Neural cell (in vitro differentiated cells): Measurements from ENCODE around the gene CDR2L. TPM values are rescaled to one million over a fixed set of nuclear protein-coding genes. Genes with fewer than 3 reads are reported as not detected.

Experiments
- H2AFZ ChIP-seq: fragments of 200-600, 300-800 bp; sonication (generic), shearing (Covaris generic); 2 replicates; pipeline ENCODE4 v1.6.0; 2014; ENCODE audit warnings: low read depth, mild to moderate bottlenecking, antibody characterized with exemption, low read length, moderate library complexity
- H3F3A ChIP-seq: fragments of 200-600 bp; shearing (Covaris generic); 2 replicates; pipeline ENCODE4 v1.6.1; 2016; ENCODE audit warnings: mild to moderate bottlenecking, moderate library complexity, mixed read lengths, antibody characterized with exemption, low read length; ENCODE audit not compliant: insufficient read depth, poor library complexity, severe bottlenecking
- H3K27ac ChIP-seq: fragments of 200-600, 300-800 bp; sonication (generic), shearing (Covaris generic); 2 replicates; pipeline ENCODE4 v1.5.1; 2014; ENCODE audit warnings: mild to moderate bottlenecking, low read length, moderate library complexity
- H3K27me3 ChIP-seq: fragments of 300-800, 200-600 bp; sonication (generic), shearing (Covaris generic); 2 replicates; pipeline ENCODE4 v1.6.0; 2014; ENCODE audit warnings: mild to moderate bottlenecking, low read depth, low read length, moderate library complexity; ENCODE audit not compliant: insufficient read depth
- H3K36me3 ChIP-seq: fragments of 300-800, 200-600 bp; sonication (generic), shearing (Covaris generic); 2 replicates; pipeline ENCODE4 v1.5.1; 2014; ENCODE audit warnings: mild to moderate bottlenecking, antibody characterized with exemption, low read length, moderate library complexity; ENCODE audit not compliant: insufficient read depth
- H3K4me2 ChIP-seq: fragments of 300-800, 200-600 bp; sonication (generic), shearing (Covaris generic); 2 replicates; pipeline ENCODE4 v1.6.0; 2014; ENCODE audit warnings: mild to moderate bottlenecking, low read length
- H3K4me3 ChIP-seq: fragments of 300-800, 200-600 bp; sonication (generic), shearing (Covaris generic); 2 replicates; pipeline ENCODE4 v1.5.1; 2014; ENCODE audit warnings: mild to moderate bottlenecking, low read length, moderate library complexity
- H3K79me2 ChIP-seq: fragments of 200-600 bp; shearing (Covaris generic); replicated peaks from 2 replicates; pipeline ENCODE4 v1.6.0; 2014; ENCODE audit warnings: mild to moderate bottlenecking, low read length, moderate library complexity; ENCODE audit not compliant: insufficient read depth
- H3K9ac ChIP-seq: fragments of 300-800, 200-600 bp; sonication (generic), shearing (Covaris generic); 2 replicates; pipeline ENCODE4 v1.6.1; 2016; ENCODE audit warnings: mild to moderate bottlenecking, low read length, mixed read lengths
- H3K9me2 ChIP-seq: fragments of 200-600 bp; shearing (Covaris generic); 2 replicates; pipeline ENCODE4 v1.6.1; 2016; ENCODE audit warnings: mild to moderate bottlenecking, low read length, mixed read lengths; ENCODE audit not compliant: insufficient read depth
- H3K9me3 ChIP-seq: fragments of 200-600, 300-800 bp; sonication (generic), shearing (Covaris generic); 2 replicates; pipeline ENCODE4 v1.6.1; 2016; ENCODE audit warnings: mild to moderate bottlenecking, mixed run types, low read length, moderate library complexity, mixed read lengths
- H4K20me1 ChIP-seq: fragments of 200-600 bp; shearing (Covaris generic); 2 replicates; pipeline ENCODE4 v1.6.1; 2016; ENCODE audit warnings: mild to moderate bottlenecking, mixed run types; ENCODE audit not compliant: insufficient read depth
- EP300 ChIP-seq: fragments of 450-650 bp; conservative IDR thresholded peaks from 2 replicates; pipeline ENCODE4 v1.6.1; 2014; ENCODE audit warnings: antibody characterized with exemption, mild to moderate bottlenecking, moderate library complexity; ENCODE audit not compliant: poor library complexity, severe bottlenecking
- EZH2 ChIP-seq: fragments of 200-600, 300-800 bp; shearing (Covaris generic), sonication (generic); IDR thresholded peaks from 2 replicates; pipeline ENCODE4 v1.6.1; 2014; ENCODE audit warnings: antibody characterized with exemption, low read length, borderline replicate concordance, mild to moderate bottlenecking; ENCODE audit not compliant: insufficient read depth, poor library complexity, severe bottlenecking
- MXI1 ChIP-seq: fragments of 450-650 bp; conservative IDR thresholded peaks from 2 replicates; pipeline ENCODE4 v1.6.1; 2014; ENCODE audit warnings: antibody characterized with exemption, mild to moderate bottlenecking; ENCODE audit not compliant: poor library complexity, severe bottlenecking
- POLR2AphosphoS5 ChIP-seq: IDR thresholded peaks from 2 replicates; pipeline ENCODE4 v1.6.1; 2012
- RAD21 ChIP-seq: fragments of 450-650 bp; conservative IDR thresholded peaks from 2 replicates; pipeline ENCODE4 v1.6.1; 2014; ENCODE audit warnings: antibody characterized with exemption, mild to moderate bottlenecking, moderate library complexity
- SMC3 ChIP-seq: fragments of 450-650 bp; conservative IDR thresholded peaks from 2 replicates; pipeline ENCODE4 v1.6.1; 2014; ENCODE audit warnings: antibody characterized with exemption, mild to moderate bottlenecking, moderate library complexity; ENCODE audit not compliant: poor library complexity
- TAF1 ChIP-seq: IDR thresholded peaks from 2 replicates; pipeline ENCODE4 v1.6.1; 2012; ENCODE audit warnings: low read depth
- polyA plus RNA-seq: library from polyadenylated mRNA; depleted of rRNA; stranded (reverse); fragments of >200 nt; gene quantifications from 2 replicates; pipeline ENCODE4 v1.2.3, GENCODE V29; 2014
- TF ChIP-seq, protein P1 (sequence below): fragments of 450-650 bp; IDR thresholded peaks from 2 replicates; pipeline ENCODE4 v1.5.1; 2014; ENCODE audit warnings: antibody characterized with exemption, mild to moderate bottlenecking, moderate library complexity; ENCODE audit not compliant: poor library complexity, severe bottlenecking
- TF ChIP-seq, protein P2 (sequence below): IDR thresholded peaks from 2 replicates; pipeline ENCODE4 v1.6.1; 2012; ENCODE audit warnings: borderline replicate concordance

Gene CDR2L
- polyA plus RNA-seq, 1 donor from 2014 or later, result 8.1 TPM

DNA sequence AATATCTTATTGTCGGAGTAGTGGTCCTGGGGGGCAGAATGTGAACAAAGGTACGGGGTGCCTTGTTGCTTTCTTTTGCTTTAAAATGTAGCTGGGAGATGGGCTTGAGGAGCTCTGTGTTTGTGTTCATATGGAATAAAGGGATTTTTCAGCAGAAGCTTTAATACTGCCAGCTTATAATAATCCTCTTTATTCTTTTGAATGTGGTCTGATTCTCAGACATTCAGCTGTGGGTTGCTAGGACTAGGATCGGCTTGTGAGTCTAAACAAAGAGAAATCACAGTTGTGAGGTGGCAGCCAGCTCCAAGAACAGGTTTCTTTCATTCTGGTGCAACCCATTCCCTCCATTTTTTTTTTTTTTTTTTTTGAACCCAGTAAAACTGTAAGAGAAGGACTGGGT, 32.3 kb downstream of the CDR2L start:
- no peak overlapping the region for H2AFZ ChIP-seq
- H3K9me3 ChIP-seq, result no peaks in the 10 kb centered on the region
- H3K9ac ChIP-seq, result no peak overlapping the region
- H3K27ac ChIP-seq, result no peak overlapping the region
- no peaks in the 10 kb centered on the region for H3F3A ChIP-seq
- H3K9me2 ChIP-seq, result no peaks in the 10 kb centered on the region
- no peak overlapping the region for H3K4me3 ChIP-seq
- H3K4me2 ChIP-seq, result no peak overlapping the region
- no peaks in the 10 kb centered on the region for H3K36me3 ChIP-seq
- peaks cover 4% of the 10 kb centered on the region for H3K79me2 ChIP-seq
- H3K27me3 ChIP-seq, result no peaks in the 10 kb centered on the region
- TF ChIP-seq RAD21 (no peak), EP300 (no peak), SMC3 (no peak), MXI1 (no peak), POLR2AphosphoS5 (no peak), TAF1 (no peak), EZH2 (no peak)
- TF ChIP-seq, protein P1, sequence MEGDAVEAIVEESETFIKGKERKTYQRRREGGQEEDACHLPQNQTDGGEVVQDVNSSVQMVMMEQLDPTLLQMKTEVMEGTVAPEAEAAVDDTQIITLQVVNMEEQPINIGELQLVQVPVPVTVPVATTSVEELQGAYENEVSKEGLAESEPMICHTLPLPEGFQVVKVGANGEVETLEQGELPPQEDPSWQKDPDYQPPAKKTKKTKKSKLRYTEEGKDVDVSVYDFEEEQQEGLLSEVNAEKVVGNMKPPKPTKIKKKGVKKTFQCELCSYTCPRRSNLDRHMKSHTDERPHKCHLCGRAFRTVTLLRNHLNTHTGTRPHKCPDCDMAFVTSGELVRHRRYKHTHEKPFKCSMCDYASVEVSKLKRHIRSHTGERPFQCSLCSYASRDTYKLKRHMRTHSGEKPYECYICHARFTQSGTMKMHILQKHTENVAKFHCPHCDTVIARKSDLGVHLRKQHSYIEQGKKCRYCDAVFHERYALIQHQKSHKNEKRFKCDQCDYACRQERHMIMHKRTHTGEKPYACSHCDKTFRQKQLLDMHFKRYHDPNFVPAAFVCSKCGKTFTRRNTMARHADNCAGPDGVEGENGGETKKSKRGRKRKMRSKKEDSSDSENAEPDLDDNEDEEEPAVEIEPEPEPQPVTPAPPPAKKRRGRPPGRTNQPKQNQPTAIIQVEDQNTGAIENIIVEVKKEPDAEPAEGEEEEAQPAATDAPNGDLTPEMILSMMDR, result no peak
- TF ChIP-seq, protein P2, sequence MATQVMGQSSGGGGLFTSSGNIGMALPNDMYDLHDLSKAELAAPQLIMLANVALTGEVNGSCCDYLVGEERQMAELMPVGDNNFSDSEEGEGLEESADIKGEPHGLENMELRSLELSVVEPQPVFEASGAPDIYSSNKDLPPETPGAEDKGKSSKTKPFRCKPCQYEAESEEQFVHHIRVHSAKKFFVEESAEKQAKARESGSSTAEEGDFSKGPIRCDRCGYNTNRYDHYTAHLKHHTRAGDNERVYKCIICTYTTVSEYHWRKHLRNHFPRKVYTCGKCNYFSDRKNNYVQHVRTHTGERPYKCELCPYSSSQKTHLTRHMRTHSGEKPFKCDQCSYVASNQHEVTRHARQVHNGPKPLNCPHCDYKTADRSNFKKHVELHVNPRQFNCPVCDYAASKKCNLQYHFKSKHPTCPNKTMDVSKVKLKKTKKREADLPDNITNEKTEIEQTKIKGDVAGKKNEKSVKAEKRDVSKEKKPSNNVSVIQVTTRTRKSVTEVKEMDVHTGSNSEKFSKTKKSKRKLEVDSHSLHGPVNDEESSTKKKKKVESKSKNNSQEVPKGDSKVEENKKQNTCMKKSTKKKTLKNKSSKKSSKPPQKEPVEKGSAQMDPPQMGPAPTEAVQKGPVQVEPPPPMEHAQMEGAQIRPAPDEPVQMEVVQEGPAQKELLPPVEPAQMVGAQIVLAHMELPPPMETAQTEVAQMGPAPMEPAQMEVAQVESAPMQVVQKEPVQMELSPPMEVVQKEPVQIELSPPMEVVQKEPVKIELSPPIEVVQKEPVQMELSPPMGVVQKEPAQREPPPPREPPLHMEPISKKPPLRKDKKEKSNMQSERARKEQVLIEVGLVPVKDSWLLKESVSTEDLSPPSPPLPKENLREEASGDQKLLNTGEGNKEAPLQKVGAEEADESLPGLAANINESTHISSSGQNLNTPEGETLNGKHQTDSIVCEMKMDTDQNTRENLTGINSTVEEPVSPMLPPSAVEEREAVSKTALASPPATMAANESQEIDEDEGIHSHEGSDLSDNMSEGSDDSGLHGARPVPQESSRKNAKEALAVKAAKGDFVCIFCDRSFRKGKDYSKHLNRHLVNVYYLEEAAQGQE, result no peak
- no peaks in the 10 kb centered on the region for H4K20me1 ChIP-seq

DNA sequence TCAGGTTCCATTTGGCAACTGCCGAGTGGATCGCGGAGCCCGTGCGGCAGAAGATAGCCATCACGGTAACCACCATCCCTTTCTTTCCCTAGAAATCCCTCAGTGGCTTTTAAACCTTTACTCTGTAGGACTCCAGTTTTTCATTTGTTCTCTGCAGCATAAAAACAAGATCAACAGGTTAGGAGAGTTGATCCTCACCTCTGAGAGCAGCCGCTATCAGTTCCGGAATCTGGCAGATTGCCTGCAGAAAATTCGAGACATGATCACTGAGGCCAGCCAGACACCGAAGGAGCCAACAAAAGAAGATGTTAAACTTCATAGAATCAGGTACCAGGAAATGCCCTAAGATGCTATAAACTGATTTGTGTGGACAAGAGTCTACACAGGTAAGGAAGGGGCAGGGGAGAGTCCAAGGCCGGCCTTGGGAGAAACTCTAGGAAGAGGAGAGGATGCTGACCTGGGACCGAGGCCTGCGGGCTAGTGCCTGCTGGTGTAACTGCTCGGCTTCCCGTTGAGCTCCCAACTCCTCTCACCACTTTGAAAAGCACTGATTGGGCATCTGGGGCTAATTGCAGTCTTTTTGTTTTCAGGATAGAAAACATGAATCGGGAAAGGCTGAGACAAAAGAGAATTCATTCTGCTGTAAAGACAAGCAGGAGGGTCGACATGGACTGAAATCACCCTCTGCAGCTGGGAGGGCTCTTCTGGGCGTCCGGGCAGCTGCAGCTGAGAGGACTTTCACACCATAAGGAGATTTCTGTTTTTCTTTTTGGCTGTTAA, 33.1 kb downstream of the CDR2L start:
- no peak overlapping the region for H3K27ac ChIP-seq
- H3F3A ChIP-seq, result no peaks in the 10 kb centered on the region
- H3K9me2 ChIP-seq, result no peaks in the 10 kb centered on the region
- no peaks in the 10 kb centered on the region for H3K36me3 ChIP-seq
- H3K27me3 ChIP-seq, result no peaks in the 10 kb centered on the region
- no peak overlapping the region for H3K4me2 ChIP-seq
- H3K9ac ChIP-seq, result no peak overlapping the region
- no peak overlapping the region for H2AFZ ChIP-seq
- H3K4me3 ChIP-seq, result no peak overlapping the region
- no peaks in the 10 kb centered on the region for H3K9me3 ChIP-seq
- TF ChIP-seq EP300 (no peak), SMC3 (no peak), MXI1 (no peak), EZH2 (no peak), POLR2AphosphoS5 (no peak), TAF1 (no peak), RAD21 (no peak)
- TF ChIP-seq, protein P1, result no peak
- TF ChIP-seq, protein P2, result no peak
- H4K20me1 ChIP-seq, result no peaks in the 10 kb centered on the region
- no peaks in the 10 kb centered on the region for H3K79me2 ChIP-seq
